ENCODE data around the gene PGAM1. TPM values are rescaled to one million over a fixed set of nuclear protein-coding genes. Genes with fewer than 3 reads are reported as not detected.
A peak's percentile ranks its signal among the peaks of the same experiment; 100 is the strongest.
"Not testable (repeated sequence)": the region's sequence is repeated elsewhere in the genome, so short reads cannot be mapped to it uniquely, and the experiment has no call there.

PGAM1 gene
- total RNA-seq, 4 donors from 2014 or later: 157 to 269 (median 191) TPM

- no peak for TF ChIP-seq POLR2A (IDR thresholded peaks at IDR 0.05)
- TF ChIP-seq, protein P1, sequence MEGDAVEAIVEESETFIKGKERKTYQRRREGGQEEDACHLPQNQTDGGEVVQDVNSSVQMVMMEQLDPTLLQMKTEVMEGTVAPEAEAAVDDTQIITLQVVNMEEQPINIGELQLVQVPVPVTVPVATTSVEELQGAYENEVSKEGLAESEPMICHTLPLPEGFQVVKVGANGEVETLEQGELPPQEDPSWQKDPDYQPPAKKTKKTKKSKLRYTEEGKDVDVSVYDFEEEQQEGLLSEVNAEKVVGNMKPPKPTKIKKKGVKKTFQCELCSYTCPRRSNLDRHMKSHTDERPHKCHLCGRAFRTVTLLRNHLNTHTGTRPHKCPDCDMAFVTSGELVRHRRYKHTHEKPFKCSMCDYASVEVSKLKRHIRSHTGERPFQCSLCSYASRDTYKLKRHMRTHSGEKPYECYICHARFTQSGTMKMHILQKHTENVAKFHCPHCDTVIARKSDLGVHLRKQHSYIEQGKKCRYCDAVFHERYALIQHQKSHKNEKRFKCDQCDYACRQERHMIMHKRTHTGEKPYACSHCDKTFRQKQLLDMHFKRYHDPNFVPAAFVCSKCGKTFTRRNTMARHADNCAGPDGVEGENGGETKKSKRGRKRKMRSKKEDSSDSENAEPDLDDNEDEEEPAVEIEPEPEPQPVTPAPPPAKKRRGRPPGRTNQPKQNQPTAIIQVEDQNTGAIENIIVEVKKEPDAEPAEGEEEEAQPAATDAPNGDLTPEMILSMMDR (IDR thresholded peaks at IDR 0.05): no peak
- no peak for DNase-seq
- Histone ChIP-seq H3K27ac (no peak overlapping the region), H3K4me3 (replicated peaks in 1 of 3) (no peak overlapping the region), H3K36me3 (no peaks in the 10 kb centered on the region), H3K27me3 (no peaks in the 10 kb centered on the region), H3K9me3 (no peaks in the 10 kb centered on the region), H3K4me1 (peaks cover 12 to 14% of the 10 kb centered on the region in 2 donors)
- WGBS, 2 donors: 78 to 79% methylated on average over 6 of the region's 6 CpGs
- intact Hi-C loops (cut with DNase I): no loop called here
Observed at GRCh38 chr10:97416565-97416964, 9.4 kb upstream of the PGAM1 start.

GRCh38 chr10:97423757-97424098 lies 2.3 kb upstream of the PGAM1 start:
- Histone ChIP-seq H3K4me1 (peaks cover 20 to 23% of the 10 kb centered on the region in 2 donors), H3K27ac (peak overlapping the region in 2 of 3 donors; percentile 34 to 53)
- intact Hi-C loops (cut with DNase I): not testable (repeated sequence)

DNA sequence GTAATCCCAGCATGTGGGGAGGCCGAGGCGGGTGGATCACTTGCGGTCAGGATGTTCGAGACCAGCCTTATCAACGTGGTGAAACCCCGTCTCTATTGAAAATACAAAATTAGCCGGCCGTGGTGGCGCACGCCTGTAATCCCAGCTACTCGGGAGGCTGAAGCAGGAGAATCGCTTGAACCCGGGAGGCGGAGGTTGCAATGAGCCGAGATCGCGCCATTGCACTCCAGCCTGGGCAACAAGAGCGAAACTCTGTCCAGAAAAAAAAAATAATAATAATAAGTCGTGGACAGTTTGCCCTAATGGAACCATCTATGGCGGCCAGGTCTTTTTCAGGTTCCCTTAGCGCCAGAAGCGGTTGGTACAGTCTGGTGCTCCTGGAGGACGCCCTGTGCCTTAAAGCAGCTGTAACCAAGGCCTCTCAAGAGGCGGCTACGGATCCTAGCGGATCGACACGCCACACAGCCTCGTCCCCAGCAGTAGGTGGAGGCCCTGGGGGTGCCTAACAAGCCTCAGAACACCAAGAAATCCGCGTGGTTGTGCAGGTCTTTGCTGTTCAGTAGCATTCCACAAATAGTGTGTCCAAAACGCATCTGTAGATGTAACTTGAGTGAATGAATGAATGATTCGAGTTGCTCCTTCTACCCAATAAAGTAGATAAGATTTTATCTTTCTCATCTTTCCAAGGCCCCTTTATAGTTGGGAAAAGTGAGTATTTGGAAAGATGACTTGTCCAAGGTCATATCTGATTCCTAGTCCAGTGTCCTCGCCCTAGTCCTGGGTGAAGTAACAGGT lies 982 bp downstream of the PGAM1 start:
- Histone ChIP-seq H3K4me3 (replicated peaks in 1 of 3) (peak overlapping the region; percentile 50 to 77 (median 77)), H3K27me3 (no peaks in the 10 kb centered on the region), H3K27ac (peak overlapping the region; percentile 78 to 88 (median 85)), H3K4me1 (peaks cover 16 to 23% of the 10 kb centered on the region in 2 donors), H3K9me3 (no peaks in the 10 kb centered on the region), H3K36me3 (peaks cover 14 to 16% of the 10 kb centered on the region in 2 donors)
- TF ChIP-seq, protein P1 (IDR thresholded peaks at IDR 0.05): no peak
- TF ChIP-seq POLR2A (IDR thresholded peaks at IDR 0.05): no peak
- WGBS, 2 donors: 15 to 19% methylated on average over 18 to 31 of the region's 34 CpGs
- DNase-seq: peak; percentile 60 to 62
- intact Hi-C loops (cut with DNase I): no loop called here

More at GRCh38 chr10:97423757-97424098, 2.3 kb upstream of the PGAM1 start:
- 70 to 71% methylated on average over 8 of the region's 8 CpGs for WGBS, 2 donors
- DNase-seq; H3K9me3 ChIP-seq; H3K27me3 ChIP-seq; H3K36me3 ChIP-seq; H3K4me3 ChIP-seq (replicated peaks in 1 of 3): not testable (repeated sequence)

- Histone ChIP-seq H3K36me3 (peaks cover 16 to 18% of the 10 kb centered on the region in 2 donors), H3K27ac (peak overlapping the region in 2 of 3 donors; percentile 5 to 85), H3K4me1 (peaks cover 16 to 23% of the 10 kb centered on the region in 2 donors), H3K9me3 (no peaks in the 10 kb centered on the region), H3K27me3 (no peaks in the 10 kb centered on the region), H3K4me3 (replicated peaks in 1 of 3) (peak overlapping the region in 1 of 3 donors; percentile 50)
- TF ChIP-seq, protein P1 (IDR thresholded peaks at IDR 0.05): no peak
- no peak for TF ChIP-seq POLR2A (IDR thresholded peaks at IDR 0.05)
- DNase-seq: peak; percentile 19 to 41
- intact Hi-C loops (cut with DNase I): no loop called here
- 22 to 27% methylated on average over 6 to 9 of the region's 9 CpGs for WGBS, 2 donors
Observed at GRCh38 chr10:97427571-97428179, 1.7 kb downstream of the PGAM1 start.

GRCh38 chr10:97428572-97428981 lies 2.6 kb downstream of the PGAM1 start:
- H3K9me3 ChIP-seq: no peaks in the 10 kb centered on the region
- H3K4me3 ChIP-seq (replicated peaks in 1 of 3): no peak overlapping the region
- WGBS, 2 donors: 62 to 77% methylated on average over 4 of the region's 4 CpGs
- peaks cover 18 to 19% of the 10 kb centered on the region in 2 donors for H3K36me3 ChIP-seq
- TF ChIP-seq POLR2A (IDR thresholded peaks at IDR 0.05): no peak
- TF ChIP-seq, protein P1 (IDR thresholded peaks at IDR 0.05): no peak
- intact Hi-C loops (cut with DNase I): no loop called here
- peaks cover 11 to 17% of the 10 kb centered on the region in 2 donors for H3K4me1 ChIP-seq
- no peaks in the 10 kb centered on the region for H3K27me3 ChIP-seq
- DNase-seq: no peak
- H3K27ac ChIP-seq: no peak overlapping the region

Measured in thyroid gland (tissue), 4 donors.